ENCODE results near the gene MMP7.

GRCh38 chr11:102559839-102560238 is 29.3 kb upstream of the MMP7 start:
- no peak for TF ChIP-seq CTCF (IDR thresholded peaks at IDR 0.05)
- no peak for TF ChIP-seq POLR2A (IDR thresholded peaks at IDR 0.05)
- no peak for TF ChIP-seq EP300 (IDR thresholded peaks at IDR 0.05)
